Daoy (cell line): ENCODE results near the gene PCNX3. TPM values are rescaled to one million over a fixed set of nuclear protein-coding genes. Genes with fewer than 3 reads are reported as not detected.
"Not testable (repeated sequence)": the region's sequence is repeated elsewhere in the genome, so short reads cannot be mapped to it uniquely, and the experiment has no call there.

Experiments used
- DNase-seq: peaks from one replicate; pipeline ENCODE4 v3.0.0-alpha.2; 2015; ENCODE audit warnings: low read depth
- total RNA-seq: library from RNA; depleted of rRNA; stranded (reverse); fragments of >200 nt; shearing (Covaris generic); gene quantifications from 2 replicates; pipeline ENCODE4 v1.2.3, GENCODE V29; 2014

The PCNX3 gene
- total RNA-seq, 1 experiment from 2014 or later: 16.2 TPM

GRCh38 chr11:65654375-65655349 lies 39.1 kb downstream of the PCNX3 start:
- no peak for DNase-seq

DNA sequence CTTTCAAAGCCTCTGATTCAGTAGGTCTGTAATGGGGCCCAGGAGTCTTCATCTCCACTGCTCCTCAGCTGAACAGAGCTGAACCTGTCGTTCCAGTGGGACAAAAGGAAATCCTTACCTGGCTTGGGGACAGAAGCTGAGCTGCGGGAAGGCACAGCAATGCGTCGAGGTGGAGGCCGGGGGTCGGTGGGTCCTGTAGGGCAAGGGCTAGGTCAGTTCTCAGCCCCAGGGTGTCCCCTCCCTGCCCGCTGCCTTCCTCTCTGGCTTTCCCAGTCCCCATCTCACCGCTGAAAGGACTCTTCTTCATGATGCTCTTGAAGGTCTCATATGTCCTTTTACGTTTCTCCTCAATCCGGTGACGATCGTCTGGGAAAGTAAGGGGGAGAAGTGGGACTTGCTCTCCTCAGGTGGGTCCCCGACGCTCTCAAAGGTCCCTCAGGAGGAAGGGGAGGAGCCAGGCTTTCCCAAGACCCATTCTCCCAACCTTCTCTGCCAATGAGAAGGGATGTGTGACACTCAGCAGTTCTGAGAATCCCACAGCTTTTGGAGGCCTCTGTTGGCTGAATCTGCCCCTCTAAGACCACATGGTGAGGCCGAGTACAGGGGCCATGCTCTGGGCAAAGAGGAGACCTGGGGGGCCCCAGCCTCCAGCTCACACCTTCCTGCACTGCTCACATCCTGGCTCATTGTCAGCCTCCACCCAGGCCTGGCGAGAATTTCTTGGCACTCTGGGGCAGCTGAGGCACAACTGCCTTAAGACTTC lies 40.2 kb downstream of the PCNX3 start:
- no peak for DNase-seq

DNA sequence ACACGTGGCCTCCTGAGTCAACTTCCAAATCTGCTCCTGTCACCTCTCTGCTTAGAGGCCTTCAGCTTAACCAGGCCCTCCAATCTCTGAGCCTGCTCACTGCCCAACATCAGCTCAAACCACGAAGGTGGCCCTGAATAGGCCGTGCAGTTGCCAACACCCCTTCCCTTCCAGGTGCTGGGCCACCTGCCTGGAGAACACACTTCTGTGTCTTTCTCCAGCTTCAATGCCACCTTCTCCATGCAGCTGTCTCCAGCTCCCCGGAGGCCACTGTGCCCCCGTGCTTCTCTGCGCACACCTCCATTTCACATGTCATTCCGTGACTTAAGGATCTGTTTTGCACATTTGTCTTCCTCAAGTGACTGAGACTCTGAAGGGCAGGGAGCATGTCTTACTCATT lies 41.9 kb downstream of the PCNX3 start:
- no peak for DNase-seq

DNA sequence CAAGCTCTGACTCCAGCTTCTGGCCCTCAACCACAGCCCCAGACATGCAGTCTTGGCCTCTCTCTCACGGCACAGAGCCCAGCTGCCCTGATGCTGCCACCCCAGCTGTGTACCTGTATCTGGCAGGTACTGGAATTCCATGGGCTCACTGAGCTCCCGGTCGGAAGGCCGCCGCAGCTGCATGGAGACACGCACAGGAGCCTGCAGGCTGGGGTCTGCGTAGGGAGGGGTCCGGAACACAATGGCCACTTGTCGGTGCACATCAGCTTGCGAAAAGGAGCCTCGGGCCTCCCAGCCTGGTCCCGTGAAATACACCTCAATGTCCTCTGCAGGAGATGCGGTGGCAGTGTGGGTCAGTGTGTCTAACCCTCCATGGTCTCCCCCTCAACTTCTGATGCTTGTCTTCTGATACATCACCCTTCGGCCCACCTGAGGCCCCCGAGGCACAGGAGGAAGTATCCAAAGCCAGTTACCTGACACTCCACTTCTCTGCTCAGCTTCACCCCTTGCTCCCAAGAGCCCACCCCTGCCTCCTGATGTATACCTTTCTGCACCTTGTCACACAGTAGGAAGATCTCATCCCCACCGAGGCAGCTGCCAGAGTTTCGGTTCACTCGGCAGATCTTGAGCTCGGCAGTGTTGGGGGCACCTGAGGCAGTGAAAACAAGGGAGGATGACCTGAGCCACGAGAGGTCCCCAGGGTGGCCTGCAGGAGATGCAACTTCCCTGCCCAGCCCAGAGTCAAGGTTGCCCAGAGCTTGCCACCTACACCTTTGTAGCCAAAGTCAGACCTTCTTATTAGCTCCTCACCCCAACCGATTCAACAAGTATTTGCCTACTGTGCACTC lies 42.8 kb downstream of the PCNX3 start:
- DNase-seq: no peak

- DNase-seq: no peak
Measured at GRCh38 chr11:65660038-65660437, 44.5 kb downstream of the PCNX3 start.

- not testable (repeated sequence) for DNase-seq
Measured at GRCh38 chr11:65660908-65661307, 45.3 kb downstream of the PCNX3 start.

DNA sequence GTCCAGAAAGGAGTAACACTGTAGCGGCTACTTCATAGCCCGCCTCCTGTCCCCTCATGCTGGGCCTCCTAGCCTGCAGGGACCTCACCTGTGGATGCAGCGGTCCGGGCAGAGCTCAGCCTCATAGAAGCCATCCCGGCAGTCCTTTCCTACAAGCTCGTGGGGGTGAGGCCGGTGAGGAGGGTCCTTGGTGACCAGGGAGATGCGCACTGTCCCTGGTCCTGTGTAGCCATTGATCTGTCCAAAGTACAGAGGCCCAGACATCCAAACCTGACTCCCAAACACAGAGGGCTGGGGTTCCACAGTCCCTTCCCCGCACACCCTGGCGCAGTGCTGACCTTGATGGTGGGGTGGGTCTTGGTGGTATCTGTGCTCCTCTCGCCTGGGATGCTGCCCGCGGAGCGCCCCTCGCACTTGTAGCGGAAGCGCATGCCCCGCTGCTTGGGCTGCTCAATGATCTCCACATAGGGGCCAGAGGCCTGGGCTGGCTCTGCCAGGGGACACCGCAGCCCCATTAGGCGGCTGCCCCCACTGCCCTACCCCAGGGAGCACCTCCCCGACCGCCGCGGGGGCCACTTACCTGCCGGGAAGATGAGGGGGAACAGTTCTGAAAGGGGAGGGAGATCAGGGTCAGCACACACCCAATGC lies 46.1 kb downstream of the PCNX3 start:
- no peak for DNase-seq

GRCh38 chr11:65662247-65662798 lies 46.7 kb downstream of the PCNX3 start:
- no peak for DNase-seq

GRCh38 chr11:65662799-65663638 lies 47.4 kb downstream of the PCNX3 start, which contains the start of gene RELA:
Gene RELA (minus strand): TSS chr11:65662916. CDS start chr11:65662832, 84 bp downstream.
- DNase-seq: peak; percentile 97

DNA sequence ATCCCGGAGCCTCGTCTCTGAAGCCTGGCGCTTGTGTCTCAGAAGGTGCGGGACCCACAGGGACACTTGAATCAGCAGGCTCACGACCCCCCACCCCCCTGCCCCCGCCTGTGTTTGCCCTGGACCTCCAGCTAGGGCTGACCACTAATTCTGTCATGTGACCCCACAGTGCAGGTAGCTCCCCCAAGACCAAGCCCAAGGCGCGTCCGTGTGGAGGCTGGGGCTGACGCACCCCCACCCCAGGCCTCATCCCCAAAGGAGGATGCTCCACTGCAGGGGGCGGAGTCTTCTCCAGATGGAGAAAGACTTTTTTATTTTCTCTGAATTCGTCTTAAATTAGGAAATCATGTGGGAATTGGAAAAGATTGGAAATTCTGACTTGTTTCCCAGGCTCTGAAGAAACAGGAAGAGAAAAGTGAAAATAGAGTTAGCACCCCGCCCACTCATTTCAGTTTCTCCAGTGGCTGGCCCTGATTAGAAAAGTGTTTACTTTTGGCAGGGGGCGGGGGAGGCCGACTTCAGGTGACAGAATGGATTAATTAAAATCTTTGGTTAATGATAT lies 48.1 kb downstream of the PCNX3 start:
- peak; percentile 53 for DNase-seq

DNA sequence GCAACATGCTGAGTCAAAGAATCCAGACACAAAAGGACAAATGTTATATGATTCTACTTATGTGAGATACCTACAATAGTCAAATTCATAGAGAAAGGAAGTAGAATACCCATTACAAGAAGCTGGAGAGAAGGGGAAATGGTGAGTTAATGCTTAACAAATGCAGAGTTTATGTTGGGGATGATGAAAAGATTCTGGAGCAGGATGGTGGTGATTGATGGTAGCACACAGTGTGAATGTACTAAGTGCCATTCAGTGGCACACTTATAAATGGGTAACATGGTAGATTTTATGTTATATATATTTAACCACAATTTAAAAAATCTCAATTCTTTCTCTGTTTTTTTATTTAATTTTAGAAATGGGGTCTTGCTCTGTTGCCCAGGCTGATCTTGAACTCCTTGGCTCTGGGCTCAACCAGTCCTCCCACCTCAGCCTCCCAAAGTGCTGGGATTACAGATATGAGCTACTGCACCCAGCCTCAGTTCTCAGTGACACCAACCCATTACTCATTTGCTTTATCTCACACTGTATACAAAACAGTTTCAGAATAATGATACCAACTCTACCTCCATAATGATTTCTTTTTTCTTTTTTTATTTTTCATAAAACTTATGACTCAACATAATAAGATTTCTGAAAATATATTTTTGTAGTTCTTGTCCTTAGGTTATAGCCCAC lies 56.7 kb downstream of the PCNX3 start:
- DNase-seq: no peak

DNA sequence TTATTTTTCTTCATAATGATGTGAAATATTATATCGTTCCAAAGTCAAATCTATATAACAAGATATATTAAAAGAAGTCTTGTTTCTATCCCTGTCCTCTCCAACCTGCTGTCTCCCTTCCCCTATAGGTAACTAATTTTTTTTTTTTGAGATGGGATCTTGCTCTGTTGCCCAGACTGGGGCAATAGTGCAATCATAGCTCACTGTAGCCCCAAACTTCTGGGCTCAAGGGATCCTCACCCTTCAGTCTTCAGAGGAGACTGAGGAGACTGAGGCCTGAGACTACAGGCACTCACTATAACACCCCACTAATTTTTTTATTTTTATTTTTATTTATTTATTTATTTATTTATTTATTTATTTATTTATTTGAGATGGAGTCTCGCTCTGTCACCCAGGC lies 57.4 kb downstream of the PCNX3 start:
- DNase-seq: no peak

DNA sequence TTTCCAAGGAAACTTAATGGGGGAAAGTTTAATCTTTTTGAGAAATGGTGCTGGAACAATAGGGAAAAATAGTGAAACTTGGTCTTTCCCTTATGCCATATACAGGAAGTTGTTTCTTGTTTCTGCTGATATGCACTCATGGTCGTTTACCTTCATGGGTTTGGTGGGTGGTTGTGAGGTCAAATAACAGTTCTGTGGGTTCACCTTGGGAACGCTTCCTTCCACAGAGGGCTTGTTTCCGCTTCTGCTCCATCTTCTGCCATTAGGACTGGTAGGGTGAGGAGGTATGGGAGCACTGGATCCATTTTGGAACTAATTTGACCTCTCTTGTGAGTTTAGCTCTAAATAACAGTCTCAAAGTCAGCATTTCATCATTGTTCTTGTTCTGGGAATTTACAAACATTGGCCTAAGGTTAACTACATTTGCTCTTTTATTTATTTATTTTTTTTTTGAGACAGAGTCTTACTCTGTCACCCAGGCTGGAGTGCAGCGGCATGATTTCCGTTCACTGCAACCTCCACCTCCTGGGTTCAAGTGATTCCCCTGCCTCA lies 64.7 kb downstream of the PCNX3 start:
- no peak for DNase-seq

GRCh38 chr11:65683480-65683879 lies 67.9 kb downstream of the PCNX3 start:
- DNase-seq: not testable (repeated sequence)

- no peak for DNase-seq
Measured at GRCh38 chr11:65685981-65686380, 70.4 kb downstream of the PCNX3 start.
